ENCODE results near the gene CABYR.

The CABYR gene

GRCh38 chr18:24176727-24177416 is 38.0 kb downstream of the CABYR start:
- TF ChIP-seq, protein P1, sequence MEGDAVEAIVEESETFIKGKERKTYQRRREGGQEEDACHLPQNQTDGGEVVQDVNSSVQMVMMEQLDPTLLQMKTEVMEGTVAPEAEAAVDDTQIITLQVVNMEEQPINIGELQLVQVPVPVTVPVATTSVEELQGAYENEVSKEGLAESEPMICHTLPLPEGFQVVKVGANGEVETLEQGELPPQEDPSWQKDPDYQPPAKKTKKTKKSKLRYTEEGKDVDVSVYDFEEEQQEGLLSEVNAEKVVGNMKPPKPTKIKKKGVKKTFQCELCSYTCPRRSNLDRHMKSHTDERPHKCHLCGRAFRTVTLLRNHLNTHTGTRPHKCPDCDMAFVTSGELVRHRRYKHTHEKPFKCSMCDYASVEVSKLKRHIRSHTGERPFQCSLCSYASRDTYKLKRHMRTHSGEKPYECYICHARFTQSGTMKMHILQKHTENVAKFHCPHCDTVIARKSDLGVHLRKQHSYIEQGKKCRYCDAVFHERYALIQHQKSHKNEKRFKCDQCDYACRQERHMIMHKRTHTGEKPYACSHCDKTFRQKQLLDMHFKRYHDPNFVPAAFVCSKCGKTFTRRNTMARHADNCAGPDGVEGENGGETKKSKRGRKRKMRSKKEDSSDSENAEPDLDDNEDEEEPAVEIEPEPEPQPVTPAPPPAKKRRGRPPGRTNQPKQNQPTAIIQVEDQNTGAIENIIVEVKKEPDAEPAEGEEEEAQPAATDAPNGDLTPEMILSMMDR (IDR thresholded peaks at IDR 0.05; ENCODE audit: low read length, missing control alignments), result peak; percentile 88
- peak; percentile 63 for DNase-seq (ENCODE audit: low read depth)
- H3K4me3 ChIP-seq (replicated peaks; ENCODE audit: low read depth, low read length), result no peak overlapping the region

DNA sequence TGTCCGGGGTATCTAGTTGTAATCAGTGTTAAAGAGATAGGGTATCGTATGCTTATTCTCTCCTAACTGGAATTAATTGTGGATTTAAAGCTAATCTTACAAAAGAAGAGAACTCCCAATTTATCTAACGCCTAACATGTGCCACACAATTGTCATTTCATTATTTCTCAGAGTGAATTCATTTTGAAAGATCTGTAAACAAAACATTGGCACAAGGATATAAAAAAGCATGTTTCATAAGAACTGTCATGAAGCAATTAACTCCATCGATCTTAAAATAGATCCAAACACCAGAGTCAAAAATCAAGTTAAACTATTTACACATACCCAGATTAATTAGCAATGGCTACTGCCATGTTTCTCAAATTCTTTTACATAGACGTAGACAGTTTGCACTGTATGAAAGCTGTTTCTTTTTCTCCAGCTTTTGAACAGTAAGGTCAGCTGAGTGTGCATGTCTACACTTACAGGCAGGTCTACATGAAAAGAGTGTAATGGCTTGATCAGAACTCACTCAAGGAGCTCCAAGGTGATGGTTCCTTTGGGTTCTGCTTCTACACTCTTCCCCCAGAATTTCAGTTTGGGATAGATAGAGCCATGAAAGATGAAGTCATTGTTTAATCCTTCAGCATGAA is 38.8 kb downstream of the CABYR start:
- TF ChIP-seq, protein P1 (IDR thresholded peaks at IDR 0.05; ENCODE audit: low read length, missing control alignments), result no peak
- no peak for DNase-seq (ENCODE audit: low read depth)
- H3K4me3 ChIP-seq (replicated peaks; ENCODE audit: low read depth, low read length), result no peak overlapping the region

DNA sequence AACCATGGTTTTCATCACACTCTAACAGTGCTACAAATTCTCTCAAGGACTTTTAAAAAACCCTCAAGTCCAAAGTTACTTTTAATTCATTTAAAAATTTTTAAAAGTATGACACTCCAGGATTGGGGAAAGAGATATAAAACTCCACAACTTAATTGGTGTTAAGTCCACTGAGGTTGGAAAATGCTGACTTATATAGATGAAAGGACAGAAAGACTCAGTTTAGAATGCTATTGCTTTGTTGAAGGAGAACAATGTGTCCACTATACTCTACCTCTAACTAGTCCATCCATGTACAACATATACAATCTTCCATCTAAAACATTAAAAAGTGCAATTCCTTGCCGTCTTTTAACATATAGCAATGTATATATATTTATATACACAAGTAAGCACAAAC is 41.2 kb downstream of the CABYR start:
- DNase-seq (ENCODE audit: low read depth), result no peak
- H3K4me3 ChIP-seq (replicated peaks; ENCODE audit: low read depth, low read length), result no peak overlapping the region
- TF ChIP-seq, protein P1 (IDR thresholded peaks at IDR 0.05; ENCODE audit: low read length, missing control alignments), result no peak

DNA sequence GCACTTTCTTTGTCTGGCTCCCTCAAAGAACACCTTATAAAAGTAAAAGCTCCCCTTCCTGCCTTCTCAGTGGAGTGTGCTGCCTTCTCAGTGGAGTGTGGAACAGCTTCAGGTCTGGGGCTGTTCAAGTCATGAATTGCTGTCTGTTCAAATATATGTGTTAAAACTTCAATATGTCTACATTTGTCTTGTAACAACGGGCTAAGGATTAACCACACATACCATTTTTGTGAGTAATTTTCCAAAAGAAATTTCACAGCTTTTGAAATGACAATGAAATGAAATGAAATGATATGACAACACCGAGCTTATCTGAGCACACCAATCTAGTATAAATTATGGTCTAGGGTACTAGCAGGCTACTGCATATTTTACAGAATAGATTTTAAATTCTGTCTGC is 42.9 kb downstream of the CABYR start:
- DNase-seq (ENCODE audit: low read depth), result peak; percentile 17
- H3K4me3 ChIP-seq (replicated peaks; ENCODE audit: low read depth, low read length), result no peak overlapping the region
- TF ChIP-seq, protein P1 (IDR thresholded peaks at IDR 0.05; ENCODE audit: low read length, missing control alignments), result no peak

DNA sequence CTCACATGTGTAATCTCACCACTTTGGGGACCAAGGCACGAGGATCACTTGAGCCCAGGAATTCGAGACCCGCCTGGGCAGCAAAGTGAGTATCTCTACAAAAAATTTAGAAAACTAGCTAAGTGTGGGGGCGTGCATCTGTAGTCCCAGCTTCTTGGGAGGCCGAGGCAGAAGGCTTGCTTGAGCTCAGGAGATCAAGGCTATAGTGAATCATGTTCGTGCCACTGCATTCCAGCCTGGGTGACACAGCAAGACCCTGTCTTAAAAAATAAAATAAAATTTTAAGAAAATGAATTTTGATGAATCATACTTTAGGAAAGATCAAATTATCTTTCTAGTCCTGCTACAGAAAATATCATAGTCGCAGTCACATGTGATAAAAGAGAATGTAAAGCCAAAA is 46.9 kb downstream of the CABYR start:
- DNase-seq (ENCODE audit: low read depth), result peak; percentile 52
- TF ChIP-seq, protein P1 (IDR thresholded peaks at IDR 0.05; ENCODE audit: low read length, missing control alignments), result no peak
- no peak overlapping the region for H3K4me3 ChIP-seq (replicated peaks; ENCODE audit: low read depth, low read length)

DNA sequence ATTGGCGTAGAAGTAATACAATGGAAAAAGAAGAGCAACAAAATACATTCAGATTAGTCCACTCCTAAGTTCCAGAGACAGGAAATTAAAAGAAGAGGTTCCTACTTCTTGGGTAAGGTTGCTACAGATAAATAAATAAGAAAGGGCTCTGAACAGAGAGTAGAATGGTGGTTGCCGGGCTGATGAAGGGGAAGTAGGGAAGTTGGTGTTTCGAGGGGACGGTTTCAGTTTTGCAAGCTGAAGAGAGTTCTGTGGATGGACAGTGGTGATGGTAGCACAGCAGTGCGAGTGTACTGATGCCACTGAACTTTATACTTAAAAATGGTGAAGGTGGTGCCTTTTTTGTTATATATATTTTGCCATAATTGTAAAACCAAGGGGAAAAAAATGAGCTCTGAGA is 48.2 kb downstream of the CABYR start:
- H3K4me3 ChIP-seq (replicated peaks; ENCODE audit: low read depth, low read length), result no peak overlapping the region
- TF ChIP-seq, protein P1 (IDR thresholded peaks at IDR 0.05; ENCODE audit: low read length, missing control alignments), result no peak
- DNase-seq (ENCODE audit: low read depth), result no peak

DNA sequence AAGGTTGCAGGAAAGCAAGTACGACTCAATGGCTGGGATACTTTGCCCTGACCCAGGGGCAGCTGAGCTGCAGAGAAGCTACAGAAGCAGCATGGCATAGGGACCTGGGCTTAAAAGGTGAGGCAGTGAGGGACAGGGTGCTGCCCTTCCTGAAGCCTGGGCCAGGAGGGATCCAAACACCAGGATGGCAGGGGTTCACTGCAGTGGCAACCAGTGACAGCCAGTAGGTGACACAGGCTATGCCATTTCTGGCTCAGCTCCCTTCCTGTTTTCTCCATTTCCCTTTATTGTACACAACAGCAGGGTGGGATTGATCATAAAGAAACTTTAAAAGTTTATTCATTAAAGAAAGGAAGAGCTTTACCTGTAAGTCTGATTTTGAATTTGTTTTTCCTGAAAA is 48.8 kb downstream of the CABYR start:
- no peak for DNase-seq (ENCODE audit: low read depth)
- TF ChIP-seq, protein P1 (IDR thresholded peaks at IDR 0.05; ENCODE audit: low read length, missing control alignments), result no peak
- H3K4me3 ChIP-seq (replicated peaks; ENCODE audit: low read depth, low read length), result no peak overlapping the region

All from fibroblast of pulmonary artery (primary cell).